ENCODE results near the gene LMAN2L.
"Not testable (repeated sequence)": the region's sequence is repeated elsewhere in the genome, so short reads cannot be mapped to it uniquely, and the experiment has no call there.

LMAN2L gene

GRCh38 chr2:96685577-96686459 is 54.0 kb downstream of the LMAN2L start:
- no peak for DNase-seq

- no peak for DNase-seq
Measured at GRCh38 chr2:96684883-96685576, 54.8 kb downstream of the LMAN2L start.

- DNase-seq = no peak
Measured at GRCh38 chr2:96683972-96684820, 55.7 kb downstream of the LMAN2L start.

GRCh38 chr2:96683307-96683706 is 56.6 kb downstream of the LMAN2L start:
- no peak for DNase-seq

GRCh38 chr2:96681540-96681939 is 58.3 kb downstream of the LMAN2L start:
- DNase-seq = no peak

- no peak for DNase-seq
Measured at GRCh38 chr2:96680561-96681141, 59.2 kb downstream of the LMAN2L start.

- DNase-seq = no peak
Measured at GRCh38 chr2:96679848-96680247, 60.0 kb downstream of the LMAN2L start.

- DNase-seq = no peak
Measured at GRCh38 chr2:96669539-96670215, 70.2 kb downstream of the LMAN2L start.

GRCh38 chr2:96668771-96669170 is 71.1 kb downstream of the LMAN2L start:
- DNase-seq = no peak

GRCh38 chr2:96665717-96666116 is 74.1 kb downstream of the LMAN2L start:
- DNase-seq = not testable (repeated sequence)

- no peak for DNase-seq
Measured at GRCh38 chr2:96665083-96665569, 74.7 kb downstream of the LMAN2L start.

- no peak for DNase-seq
Measured at GRCh38 chr2:96664366-96664925, 75.4 kb downstream of the LMAN2L start.

GRCh38 chr2:96663829-96664228 is 76.0 kb downstream of the LMAN2L start:
- DNase-seq = no peak

- DNase-seq = no peak
Measured at GRCh38 chr2:96663177-96663576, 76.7 kb downstream of the LMAN2L start.

- no peak for DNase-seq
Measured at GRCh38 chr2:96662360-96662759, 77.5 kb downstream of the LMAN2L start.

- no peak for DNase-seq
Measured at GRCh38 chr2:96661324-96661723, 78.5 kb downstream of the LMAN2L start.

GRCh38 chr2:96656540-96656939 is 83.3 kb downstream of the LMAN2L start:
- DNase-seq = no peak
